Loucy (cell line): Measurements from ENCODE around the gene DTNBP1.
"Not testable (repeated sequence)": the region's sequence is repeated elsewhere in the genome, so short reads cannot be mapped to it uniquely, and the experiment has no call there.

Experiments
- H2AFZ ChIP-seq: fragments of 200-600 bp; sonication (generic); 2 replicates; pipeline ENCODE4 v1.6.0; 2016; ENCODE audit warnings: antibody characterized with exemption, mild to moderate bottlenecking, low read length, moderate library complexity
- H3F3A ChIP-seq: fragments of 200-600 bp; 2 replicates; pipeline ENCODE4 v1.6.0; 2016; ENCODE audit warnings: antibody characterized with exemption, low read depth, mild to moderate bottlenecking
- H3K27me3 ChIP-seq: fragments of 200-600 bp; sonication (generic); 2 replicates; pipeline ENCODE4 v1.6.1; 2014; ENCODE audit warnings: low read length, mild to moderate bottlenecking; ENCODE audit not compliant: insufficient read depth, poor library complexity, severe bottlenecking
- H3K36me3 ChIP-seq: fragments of 200-600 bp; sonication (generic); 2 replicates; pipeline ENCODE4 v1.6.1; 2016; ENCODE audit warnings: low read length; ENCODE audit not compliant: insufficient read depth
- H3K4me1 ChIP-seq: fragments of 200-600 bp; sonication (generic); 2 replicates; pipeline ENCODE4 v1.5.1; 2014; ENCODE audit warnings: low read length, mild to moderate bottlenecking; ENCODE audit not compliant: insufficient read depth, poor library complexity, severe bottlenecking
- H3K4me2 ChIP-seq: fragments of 200-600 bp; sonication (generic); 2 replicates; pipeline ENCODE4 v1.6.0; 2014; ENCODE audit warnings: antibody characterized with exemption, low read length, low read depth, mild to moderate bottlenecking; ENCODE audit not compliant: poor library complexity, severe bottlenecking
- H3K4me3 ChIP-seq: fragments of 200-600 bp; sonication (generic); 2 replicates; pipeline ENCODE4 v1.5.1; 2014; ENCODE audit warnings: low read length, mild to moderate bottlenecking, mixed read lengths; ENCODE audit not compliant: poor library complexity, severe bottlenecking
- H3K79me2 ChIP-seq: fragments of 200-600 bp; sonication (generic); 2 replicates; pipeline ENCODE4 v1.6.1; 2014; ENCODE audit warnings: low read length; ENCODE audit not compliant: insufficient read depth
- H3K9ac ChIP-seq: fragments of 200-600 bp; sonication (generic); 2 replicates; pipeline ENCODE4 v1.6.0; 2014; ENCODE audit warnings: mild to moderate bottlenecking, low read depth, low read length, moderate library complexity; ENCODE audit not compliant: poor library complexity, severe bottlenecking
- H3K9me2 ChIP-seq: fragments of 200-600 bp; sonication (generic); replicated peaks from 2 replicates; pipeline ENCODE4 v1.6.1; 2016; ENCODE audit warnings: low read depth, low read length, mixed read lengths
- H3K9me3 ChIP-seq: fragments of 200-600 bp; sonication (generic); 2 replicates; pipeline ENCODE4 v1.6.1; 2014; ENCODE audit warnings: mild to moderate bottlenecking, antibody characterized with exemption, low read length, low read depth; ENCODE audit not compliant: insufficient read depth
- H4K20me1 ChIP-seq: fragments of 200-600 bp; sonication (generic); 2 replicates; pipeline ENCODE4 v1.6.0; 2014; ENCODE audit warnings: antibody characterized with exemption, low read length, mild to moderate bottlenecking; ENCODE audit not compliant: insufficient read depth, poor library complexity, severe bottlenecking
- EZH2phosphoT487 ChIP-seq: fragments of 200-600 bp; IDR thresholded peaks from 2 replicates; pipeline ENCODE4 v1.6.1; 2018; ENCODE audit warnings: antibody characterized with exemption, mild to moderate bottlenecking, moderate library complexity, borderline replicate concordance
- TF ChIP-seq, protein P1 (sequence below): fragments of 200-600 bp; sonication (generic); conservative IDR thresholded peaks from 2 replicates; pipeline ENCODE4 v1.5.1; 2014; ENCODE audit warnings: mild to moderate bottlenecking, antibody characterized with exemption, low read length

Gene DTNBP1

DNA sequence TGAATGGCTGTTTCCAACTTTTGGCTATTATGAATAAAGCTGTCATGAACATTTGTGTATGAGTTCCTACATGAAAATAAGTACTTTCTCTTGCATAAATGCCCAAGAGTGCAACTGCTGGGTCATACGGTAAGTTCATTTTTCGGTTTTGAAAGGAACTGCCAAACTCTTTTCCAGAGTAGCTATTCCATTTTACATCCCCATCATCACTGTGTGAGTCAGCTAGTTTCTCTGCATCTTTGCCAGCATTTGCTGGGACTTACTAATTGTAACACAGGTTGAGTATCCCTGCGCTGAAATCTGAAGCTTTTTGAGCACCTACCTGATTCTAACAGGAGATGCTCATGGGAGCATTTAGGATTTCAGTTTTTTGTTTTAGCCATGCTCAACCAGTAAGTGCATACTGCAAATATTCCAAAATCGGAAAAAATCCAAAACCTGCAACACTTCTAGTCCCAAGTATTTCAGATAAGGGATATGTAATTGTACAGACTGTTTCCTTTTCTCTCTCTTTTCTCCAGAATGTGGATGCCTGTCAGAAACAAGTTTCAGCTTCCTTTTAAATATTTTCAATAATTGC lies 118.4 kb downstream of the DTNBP1 start:
- H3K4me1 ChIP-seq = no peaks in the 10 kb centered on the region
- H3F3A ChIP-seq = no peaks in the 10 kb centered on the region
- no peak overlapping the region for H3K9ac ChIP-seq
- H2AFZ ChIP-seq = no peak overlapping the region
- no peaks in the 10 kb centered on the region for H3K9me2 ChIP-seq
- TF ChIP-seq, protein P1, sequence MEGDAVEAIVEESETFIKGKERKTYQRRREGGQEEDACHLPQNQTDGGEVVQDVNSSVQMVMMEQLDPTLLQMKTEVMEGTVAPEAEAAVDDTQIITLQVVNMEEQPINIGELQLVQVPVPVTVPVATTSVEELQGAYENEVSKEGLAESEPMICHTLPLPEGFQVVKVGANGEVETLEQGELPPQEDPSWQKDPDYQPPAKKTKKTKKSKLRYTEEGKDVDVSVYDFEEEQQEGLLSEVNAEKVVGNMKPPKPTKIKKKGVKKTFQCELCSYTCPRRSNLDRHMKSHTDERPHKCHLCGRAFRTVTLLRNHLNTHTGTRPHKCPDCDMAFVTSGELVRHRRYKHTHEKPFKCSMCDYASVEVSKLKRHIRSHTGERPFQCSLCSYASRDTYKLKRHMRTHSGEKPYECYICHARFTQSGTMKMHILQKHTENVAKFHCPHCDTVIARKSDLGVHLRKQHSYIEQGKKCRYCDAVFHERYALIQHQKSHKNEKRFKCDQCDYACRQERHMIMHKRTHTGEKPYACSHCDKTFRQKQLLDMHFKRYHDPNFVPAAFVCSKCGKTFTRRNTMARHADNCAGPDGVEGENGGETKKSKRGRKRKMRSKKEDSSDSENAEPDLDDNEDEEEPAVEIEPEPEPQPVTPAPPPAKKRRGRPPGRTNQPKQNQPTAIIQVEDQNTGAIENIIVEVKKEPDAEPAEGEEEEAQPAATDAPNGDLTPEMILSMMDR = no peak
- no peak for TF ChIP-seq EZH2phosphoT487
- H3K79me2 ChIP-seq = peaks cover 14% of the 10 kb centered on the region; the same call in 1 of the 2 replicates
- no peaks in the 10 kb centered on the region for H4K20me1 ChIP-seq
- H3K9me3 ChIP-seq = no peaks in the 10 kb centered on the region
- H3K27me3 ChIP-seq = no peaks in the 10 kb centered on the region
- H3K4me2 ChIP-seq = no peak overlapping the region
- H3K4me3 ChIP-seq = no peak overlapping the region
- no peaks in the 10 kb centered on the region for H3K36me3 ChIP-seq

DNA sequence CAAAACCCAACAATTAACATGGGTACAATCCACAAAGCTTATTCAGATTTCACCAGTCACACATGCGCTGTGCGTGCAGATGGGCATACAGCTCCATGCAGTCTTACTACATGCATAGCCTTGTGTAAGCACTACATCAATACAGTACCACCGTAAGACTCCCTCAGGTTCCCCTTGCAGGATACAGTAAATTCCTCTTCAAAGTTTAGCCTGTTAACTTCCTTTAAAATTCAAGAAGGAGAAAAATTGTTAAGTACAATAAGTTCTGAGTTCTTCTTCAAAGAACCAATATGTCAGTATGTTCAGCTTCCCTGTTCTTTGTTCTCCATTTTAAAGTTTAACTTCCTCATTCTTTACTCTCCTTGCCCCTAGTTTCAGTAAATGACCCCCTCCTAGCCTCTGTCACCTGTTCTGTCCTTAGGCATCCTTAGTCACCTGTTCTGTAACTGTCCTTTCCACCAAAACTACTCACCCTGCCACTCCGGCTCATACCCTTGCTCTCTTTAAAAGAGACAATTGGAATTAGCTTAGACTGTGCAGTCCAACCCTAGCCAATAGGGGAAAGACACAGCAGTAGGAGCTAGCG lies 119.4 kb downstream of the DTNBP1 start:
- not testable (repeated sequence) for H3K4me1 ChIP-seq

GRCh38 chr6:15539722-15540270 lies 123.0 kb downstream of the DTNBP1 start:
- no peak overlapping the region for H3K4me3 ChIP-seq
- no peak overlapping the region for H3K9ac ChIP-seq
- H3K79me2 ChIP-seq = peaks cover 11% of the 10 kb centered on the region; the same call in 1 of the 2 replicates
- H3K36me3 ChIP-seq = no peaks in the 10 kb centered on the region
- TF ChIP-seq, protein P1 = no peak
- no peak for TF ChIP-seq EZH2phosphoT487
- H3K4me1 ChIP-seq = no peaks in the 10 kb centered on the region
- H3K9me3 ChIP-seq = no peaks in the 10 kb centered on the region
- H3K4me2 ChIP-seq = no peak overlapping the region
- H2AFZ ChIP-seq = no peak overlapping the region
- no peaks in the 10 kb centered on the region for H3F3A ChIP-seq
- H3K27me3 ChIP-seq = no peaks in the 10 kb centered on the region
- H4K20me1 ChIP-seq = no peaks in the 10 kb centered on the region
- H3K9me2 ChIP-seq = no peaks in the 10 kb centered on the region

More for the DNA sequence above, 119.4 kb downstream of the DTNBP1 start:
- H3K9me3 ChIP-seq, H2AFZ ChIP-seq, H4K20me1 ChIP-seq, H3F3A ChIP-seq, H3K4me2 ChIP-seq, H3K9ac ChIP-seq, H3K36me3 ChIP-seq, H3K27me3 ChIP-seq, H3K4me3 ChIP-seq, H3K9me2 ChIP-seq: not testable (repeated sequence)
- H3K79me2 ChIP-seq = peaks cover 16% of the 10 kb centered on the region; the same call in 1 of the 2 replicates
